H1 (cell line): ENCODE data around the gene SLC22A13. TPM values are rescaled to one million over a fixed set of nuclear protein-coding genes. Genes with fewer than 3 reads are reported as not detected.
"Not testable (repeated sequence)": the region's sequence is repeated elsewhere in the genome, so short reads cannot be mapped to it uniquely, and the experiment has no call there.

ENCODE experiments used
- CTCF ChIA-PET: fragments of 300-600 bp; sonication (Branson Sonifier 250); formaldehyde crosslinking; loops from one replicate; lab custom pipeline; 2021; ENCODE audit not compliant: partially characterized antibody; lab: Charles Lee
- POLR2A ChIA-PET: fragments of 300-600 bp; sonication (Branson Sonifier 250); formaldehyde crosslinking; loops from one replicate; lab custom pipeline; 2021; ENCODE audit warnings: inconsistent platforms; ENCODE audit not compliant: partially characterized antibody; lab: Charles Lee
- DNase-seq, 2 experiments: peaks; one replicate each; pipeline versions ENCODE4 v3.0.0 to v3.0.0-alpha.2; 2010 to 2022; ENCODE audit warnings: low spot score in 2 of 2, low read depth in 1 of 2, mixed read lengths in 1 of 2
- FAIRE-seq: peaks from 2 replicates; lab custom pipeline; 2011; peaks lifted over from hg19 to GRCh38; lab: Jason Lieb, UNC
- H2AFZ ChIP-seq: 2 replicates; pipeline ENCODE4 v1.8.1; 2012; ENCODE audit warnings: low read length, inconsistent platforms
- H2AK5ac ChIP-seq: 2 replicates; pipeline ENCODE4 v1.6.1; 2013; ENCODE audit warnings: low read depth, low read length
- H2BK120ac ChIP-seq: replicated peaks from 2 replicates; pipeline ENCODE3; 2013; ENCODE audit warnings: low read depth, low read length, inconsistent platforms
- H2BK12ac ChIP-seq: 2 replicates; pipeline ENCODE4 v1.6.1; 2013; ENCODE audit warnings: low read depth, low read length
- H2BK15ac ChIP-seq: 2 replicates; pipeline ENCODE4 v1.6.1; 2013; ENCODE audit warnings: low read length
- H2BK20ac ChIP-seq: 2 replicates; pipeline ENCODE4 v1.6.1; 2013; ENCODE audit warnings: low read length
- H2BK5ac ChIP-seq: 2 replicates; pipeline ENCODE4 v1.6.1; 2013; ENCODE audit warnings: low read depth, low read length
- H3K14ac ChIP-seq: 2 replicates; pipeline ENCODE4 v1.6.1; 2013; ENCODE audit warnings: inconsistent platforms; ENCODE audit not compliant: insufficient read length
- H3K18ac ChIP-seq: 2 replicates; pipeline ENCODE4 v1.6.1; 2013; ENCODE audit warnings: low read length; ENCODE audit errors: extremely low read depth
- H3K23ac ChIP-seq: 2 replicates; pipeline ENCODE4 v1.6.1; 2013; ENCODE audit warnings: inconsistent platforms; ENCODE audit not compliant: insufficient read length
- H3K23me2 ChIP-seq: 2 replicates; pipeline ENCODE4 v1.6.1; 2013; ENCODE audit warnings: low read depth, low read length
- H3K27ac ChIP-seq: 2 replicates; pipeline ENCODE4 v1.6.1; 2011; ENCODE audit warnings: low read depth, low read length, inconsistent platforms
- H3K27me3 ChIP-seq, 4 experiments: replicated peaks in 1 of 4; 1 replicate in 1 of 4; 2 replicates in 3 of 4; pipeline versions ENCODE4 v1.6.1 to v1.8.1; 2011 to 2013; ENCODE audit warnings: low read length in 3 of 4, mild to moderate bottlenecking in 3 of 4, inconsistent platforms in 2 of 4, mixed read lengths in 2 of 4, moderate library complexity in 1 of 4; ENCODE audit not compliant: control insufficient read depth in 3 of 4, insufficient read depth in 3 of 4; ENCODE audit errors: extremely low read depth in 1 of 4
- H3K36me3 ChIP-seq, 4 experiments: 2 replicates each; pipeline versions ENCODE4 v1.6.1 to v1.8.1; 2011 to 2013; ENCODE audit warnings: mild to moderate bottlenecking in 4 of 4, low read length in 3 of 4, moderate library complexity in 2 of 4, control low read depth in 1 of 4, inconsistent platforms in 1 of 4; ENCODE audit not compliant: insufficient read depth in 4 of 4, control insufficient read depth in 2 of 4
- H3K4ac ChIP-seq: replicated peaks from 2 replicates; pipeline ENCODE3; 2013; ENCODE audit warnings: low read length, low read depth, mixed read lengths, inconsistent platforms; ENCODE audit not compliant: insufficient read length
- H3K4me1 ChIP-seq, 4 experiments: replicated peaks in 1 of 4; 1 replicate in 1 of 4; 2 replicates in 3 of 4; pipeline versions ENCODE4 v1.6.1 to v1.8.1; 2011 to 2013; ENCODE audit warnings: low read length in 3 of 4, inconsistent platforms in 2 of 4, mixed read lengths in 1 of 4; ENCODE audit not compliant: insufficient read depth in 4 of 4, control insufficient read depth in 3 of 4
- H3K4me2 ChIP-seq, 2 experiments: 2 replicates each; pipeline versions ENCODE4 v1.6.1 to v1.8.1; 2011 to 2013; ENCODE audit warnings: low read depth in 2 of 2, low read length in 2 of 2, control low read depth in 1 of 2, inconsistent platforms in 1 of 2, mild to moderate bottlenecking in 1 of 2; ENCODE audit not compliant: insufficient read depth in 1 of 2
- H3K4me3 ChIP-seq, 4 experiments: fragments of 200-600, 300-600 bp in 1 of 4; sonication (generic), shearing (Covaris generic), sonication (Bioruptor Twin) in 1 of 4; 2 replicates each; pipeline versions ENCODE4 v1.5.1 to v1.8.1; 2011 to 2016; ENCODE audit warnings: low read length in 4 of 4, low read depth in 3 of 4, control low read depth in 2 of 4, inconsistent platforms in 2 of 4, mild to moderate bottlenecking in 2 of 4, mixed read lengths in 1 of 4, moderate library complexity in 1 of 4; ENCODE audit not compliant: insufficient read depth in 2 of 4; ENCODE audit errors: extremely low read depth in 1 of 4
- H3K56ac ChIP-seq: replicated peaks from 2 replicates; pipeline ENCODE3; 2013; ENCODE audit warnings: low read depth, mild to moderate bottlenecking, mixed read lengths, low read length, inconsistent platforms; ENCODE audit not compliant: insufficient read length
- H3K79me1 ChIP-seq: 2 replicates; pipeline ENCODE4 v1.6.1; 2013; ENCODE audit warnings: low read depth, low read length, control low read depth
- H3K79me2 ChIP-seq, 2 experiments: 2 replicates each; pipeline versions ENCODE4 v1.6.1 to v1.8.1; 2012 to 2013; ENCODE audit warnings: low read length in 2 of 2, mild to moderate bottlenecking in 2 of 2, inconsistent platforms in 1 of 2; ENCODE audit not compliant: insufficient read depth in 2 of 2, control insufficient read depth in 1 of 2
- H3K9ac ChIP-seq, 4 experiments: replicated peaks in 1 of 4; 1 replicate in 1 of 4; 2 replicates in 3 of 4; pipeline versions ENCODE4 v1.6.1 to v1.8.1; 2011 to 2013; ENCODE audit warnings: low read depth in 3 of 4, low read length in 3 of 4, control low read depth in 2 of 4, mild to moderate bottlenecking in 2 of 4, moderate library complexity in 2 of 4, inconsistent platforms in 1 of 4; ENCODE audit errors: extremely low read depth in 1 of 4
- H3K9me3 ChIP-seq, 2 experiments: 2 replicates each; pipeline versions ENCODE4 v1.6.1 to v1.8.1; 2012 to 2013; ENCODE audit warnings: mild to moderate bottlenecking in 2 of 2, moderate library complexity in 2 of 2, control low read depth in 1 of 2, inconsistent platforms in 1 of 2, low read depth in 1 of 2, low read length in 1 of 2, mixed read lengths in 1 of 2; ENCODE audit not compliant: insufficient read depth in 2 of 2
- H4K20me1 ChIP-seq, 2 experiments: replicated peaks in 1 of 2; 2 replicates each; pipeline versions ENCODE3 to v1.8.1; 2011 to 2013; ENCODE audit warnings: inconsistent platforms in 2 of 2, low read length in 2 of 2, mild to moderate bottlenecking in 1 of 2; ENCODE audit not compliant: insufficient read depth in 2 of 2, control insufficient read depth in 1 of 2
- H4K5ac ChIP-seq: 2 replicates; pipeline ENCODE4 v1.6.1; 2013; ENCODE audit warnings: low read length, low read depth, mixed read lengths, inconsistent platforms; ENCODE audit not compliant: insufficient read length
- H4K8ac ChIP-seq: 2 replicates; pipeline ENCODE4 v1.8.0; 2013; ENCODE audit warnings: mild to moderate bottlenecking, moderate library complexity, low read length, inconsistent platforms; ENCODE audit not compliant: insufficient read depth; ENCODE audit errors: extremely low read depth
- H4K91ac ChIP-seq: replicated peaks from 2 replicates; pipeline ENCODE3; 2013; ENCODE audit warnings: low read length, mixed read lengths, inconsistent platforms; ENCODE audit not compliant: insufficient read length
- WGBS, 2 experiments: shearing (Covaris generic) in 1 of 2; methylation state at CpG; one replicate each; pipeline versions ENCODE4 v1.1.6 to v1.1.7; 2013 to 2015; ENCODE audit warnings: low lambda C conversion rate in 2 of 2, mixed read lengths in 2 of 2, inconsistent platforms in 1 of 2, low coverage in 1 of 2, missing lambda C conversion rate in 1 of 2; ENCODE audit not compliant: insufficient replicate concordance in 2 of 2, insufficient coverage in 1 of 2, insufficient read length in 1 of 2; ENCODE audit errors: extremely low coverage in 1 of 2, missing lambda C conversion rate in 1 of 2; 5-methylcytosine and 5-hydroxymethylcytosine counted together
- polyA plus RNA-seq, 7 experiments: library from polyadenylated mRNA; depleted of rRNA in 3 of 7; stranded (reverse) in 5 of 7; unstranded in 2 of 7; fragments of >200 nt in 5 of 7; fragments of 200-250 nt in 2 of 7; gene quantifications; 1 replicate in 5 of 7; 2 replicates in 1 of 7; 4 replicates in 1 of 7; pipeline versions ENCODE4 v1.2.1 to v1.2.3, GENCODE V29; 2011 to 2013; ENCODE audit warnings: missing spikeins in 2 of 7, mixed read lengths in 2 of 7
- total RNA-seq: library from RNA; stranded (reverse); fragmentation: NEBNext Ultra II Directional; extraction: Animal tissue kit (Norgen Biotek cat#: 25700); gene quantifications from 2 replicates; pipeline ENCODE4 v1.2.1, GENCODE V29; 2021

The SLC22A13 gene
- total and polyA plus RNA-seq, 2 of the 8 experiments (the other 6 are each of a cell fraction or from before 2014, with no cell fraction given): 0.05 to 0.41 TPM

DNA sequence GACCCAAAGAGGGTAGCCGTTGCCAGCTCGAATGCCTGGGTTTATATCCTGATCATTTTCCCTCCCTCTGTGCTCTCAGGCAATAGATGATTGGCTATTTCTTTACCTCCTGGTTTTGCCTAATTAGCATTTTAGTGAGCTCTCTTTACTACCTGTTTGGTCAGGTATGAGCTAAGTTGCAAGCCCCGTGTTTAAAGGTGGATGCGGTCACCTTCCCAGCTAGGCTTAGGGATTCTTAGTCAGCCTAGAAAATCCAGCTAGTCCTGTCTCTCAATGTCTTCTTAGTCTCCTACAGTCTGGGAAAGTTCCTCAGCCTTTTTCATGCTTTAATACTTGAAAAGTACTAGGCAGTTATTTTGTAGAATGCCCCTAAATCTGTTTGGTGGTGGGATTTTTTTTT is 31.4 kb downstream of the SLC22A13 start:
- not testable (repeated sequence) for H3K27me3 ChIP-seq, H3K4ac ChIP-seq, H2BK12ac ChIP-seq, H3K14ac ChIP-seq, H3K9ac ChIP-seq, H2BK5ac ChIP-seq, H3K23ac ChIP-seq, H3K23me2 ChIP-seq, H2BK15ac ChIP-seq, H3K4me3 ChIP-seq, H3K36me3 ChIP-seq, H2BK20ac ChIP-seq, H2AK5ac ChIP-seq, H3K18ac ChIP-seq, H3K4me2 ChIP-seq, H3K9me3 ChIP-seq, H2BK120ac ChIP-seq, H2AFZ ChIP-seq, H4K91ac ChIP-seq, FAIRE-seq, H4K20me1 ChIP-seq, H3K79me1 ChIP-seq, H3K27ac ChIP-seq, H4K8ac ChIP-seq, H4K5ac ChIP-seq, DNase-seq, H3K56ac ChIP-seq, H3K4me1 ChIP-seq, H3K79me2 ChIP-seq
- POLR2A ChIA-PET: interaction anchor here (1.2 to 1.4 kb wide), 3 partner anchors 132 to 199 kb away, joined by 3 to 5 read pairs (median 3); partner anchors contain the start of genes EXOG and OXSR1
- CTCF ChIA-PET: interaction anchor here (0.7 to 4.7 kb wide), 13 partner anchors 8 to 183 kb away, joined by 3 to 41 read pairs (median 5); partner anchors contain the start of gene SLC22A14
- 85% methylated on average over 4 of the region's 4 CpGs; no CpG with 5 or more reads in 1 of the 2 experiments for WGBS, 2 experiments
